ENCODE results near the gene FOLR2.

GRCh38 chr11:72190631-72191071 is 25.9 kb upstream of the FOLR2 start:
- no peak for TF ChIP-seq CTCF (IDR thresholded peaks at IDR 0.05)
- no peak for TF ChIP-seq POLR2A (IDR thresholded peaks at IDR 0.05)

Data from right lobe of liver (tissue), 4 donors.